GM23338 (cell line): ENCODE data around the gene WDR27. TPM values are rescaled to one million over a fixed set of nuclear protein-coding genes. Genes with fewer than 3 reads are reported as not detected.

Source experiments
- ATAC-seq: fragments of 200-7000 bp; cut with Tn5 transposase; 3 replicates; pipeline ENCODE4 v1.9.1; 2020
- DNase-seq: peaks from one replicate; pipeline ENCODE4 v3.0.0-alpha.2; 2015; ENCODE audit warnings: low spot score
- H2AFZ ChIP-seq: fragments of 200-600 bp; sonication (generic); 2 replicates; pipeline ENCODE4 v1.8.0; 2016; ENCODE audit warnings: antibody characterized with exemption, mild to moderate bottlenecking, moderate library complexity
- H3F3A ChIP-seq: fragments of 200-600 bp; sonication (generic); replicated peaks from 2 replicates; pipeline ENCODE4 v1.8.0; 2017; ENCODE audit warnings: antibody characterized with exemption, mixed run types, low read depth
- H3K27ac ChIP-seq: fragments of 200-600 bp; sonication (generic); 2 replicates; pipeline ENCODE4 v1.6.1; 2016; ENCODE audit warnings: low read depth
- H3K27me3 ChIP-seq: fragments of 200-600 bp; sonication (generic); 2 replicates; pipeline ENCODE4 v1.8.0; 2016; ENCODE audit warnings: mild to moderate bottlenecking, mixed run types, moderate library complexity; ENCODE audit not compliant: insufficient read depth
- H3K36me3 ChIP-seq: fragments of 200-600 bp; sonication (generic); 2 replicates; pipeline ENCODE4 v1.8.0; 2016; ENCODE audit warnings: mild to moderate bottlenecking; ENCODE audit not compliant: insufficient read depth
- H3K4me1 ChIP-seq: fragments of 200-600 bp; sonication (generic); 2 replicates; pipeline ENCODE4 v1.8.0; 2016; ENCODE audit warnings: mild to moderate bottlenecking, moderate library complexity; ENCODE audit not compliant: insufficient read depth
- H3K4me2 ChIP-seq: fragments of 200-600 bp; sonication (generic); 2 replicates; pipeline ENCODE4 v1.7.1; 2017; ENCODE audit warnings: mixed run types
- H3K4me3 ChIP-seq: fragments of 200-600 bp; sonication (generic); 2 replicates; pipeline ENCODE4 v1.6.1; 2016; ENCODE audit warnings: mixed run types
- H3K79me2 ChIP-seq: fragments of 200-600 bp; sonication (generic); replicated peaks from 2 replicates; pipeline ENCODE4 v1.8.0; 2017; ENCODE audit warnings: mild to moderate bottlenecking; ENCODE audit not compliant: insufficient read depth
- H3K9me2 ChIP-seq: fragments of 200-600 bp; sonication (generic); 2 replicates; pipeline ENCODE4 v1.8.0; 2017; ENCODE audit not compliant: insufficient read depth
- H4K20me1 ChIP-seq: fragments of 200-600 bp; sonication (generic); replicated peaks from 2 replicates; pipeline ENCODE4 v1.8.0; 2017; ENCODE audit warnings: mild to moderate bottlenecking; ENCODE audit not compliant: insufficient read depth
- H3K27ac Mint-ChIP-seq: 2 replicates; pipeline ENCODE4 v1.8.0; 2020; ENCODE audit warnings: inconsistent platforms, mild to moderate bottlenecking, moderate library complexity, mixed read lengths
- H3K27me3 Mint-ChIP-seq: 3 replicates; pipeline ENCODE4 v1.8.0; 2022; ENCODE audit warnings: low read depth, mild to moderate bottlenecking, moderate library complexity, mixed read lengths, inconsistent platforms; ENCODE audit not compliant: insufficient read depth, poor library complexity
- H3K36me3 Mint-ChIP-seq: 3 replicates; pipeline ENCODE4 v1.8.0; 2021; ENCODE audit warnings: low read depth, mild to moderate bottlenecking, inconsistent platforms, moderate library complexity, mixed read lengths
- H3K4me1 Mint-ChIP-seq: 3 replicates; pipeline ENCODE4 v1.8.0; 2020; ENCODE audit warnings: mild to moderate bottlenecking, inconsistent platforms, mixed read lengths
- H3K4me3 Mint-ChIP-seq: 3 replicates; pipeline ENCODE4 v1.8.0; 2021; ENCODE audit warnings: moderate library complexity, mild to moderate bottlenecking, inconsistent platforms, mixed read lengths
- H3K9me3 Mint-ChIP-seq: 3 replicates; pipeline ENCODE4 v1.8.0; 2020; ENCODE audit warnings: moderate library complexity, mild to moderate bottlenecking, inconsistent platforms, mixed read lengths
- CREB1 ChIP-seq: fragments of 250-450 bp; sonication (Bioruptor Pico); IDR thresholded peaks from 2 replicates; pipeline ENCODE4 v1.5.0; 2020; ENCODE audit warnings: low read depth, mild to moderate bottlenecking, moderate library complexity
- EZH2 ChIP-seq: fragments of 200-600 bp; sonication (generic); IDR thresholded peaks from one replicate; pipeline ENCODE4 v1.8.0; 2017; ENCODE audit warnings: antibody characterized with exemption, mild to moderate bottlenecking, low read depth; ENCODE audit not compliant: unreplicated experiment
- EZH2phosphoT487 ChIP-seq: fragments of 200-600 bp; sonication (generic); IDR thresholded peaks from one replicate; pipeline ENCODE4 v1.8.1; 2018; ENCODE audit warnings: antibody characterized with exemption; ENCODE audit not compliant: unreplicated experiment
- NANOG ChIP-seq: IDR thresholded peaks from 2 replicates; pipeline ENCODE4 v1.6.1; 2016; ENCODE audit warnings: antibody characterized with exemption, borderline replicate concordance
- POLR2AphosphoS5 ChIP-seq: IDR thresholded peaks from 2 replicates; pipeline ENCODE4 v1.6.1; 2016; ENCODE audit warnings: antibody characterized with exemption, low read depth
- STAT1 ChIP-seq: IDR thresholded peaks from one replicate; pipeline ENCODE4 v1.6.1; 2016; ENCODE audit warnings: antibody characterized with exemption; ENCODE audit not compliant: unreplicated experiment
- ZNF331 ChIP-seq: fragments of 250-450 bp; sonication (Bioruptor Pico); IDR thresholded peaks from 2 replicates; pipeline ENCODE4 v1.5.0; 2020; ENCODE audit warnings: low read depth, mild to moderate bottlenecking, moderate library complexity
- polyA plus RNA-seq: library from polyadenylated mRNA; unstranded; fragments of >200 nt; fragmentation: Nextera tagmentation; extraction: Ambion mirVana; gene quantifications from 2 replicates; pipeline ENCODE4 v1.2.1, GENCODE V29; 2016
- total RNA-seq: library from RNA; depleted of rRNA; stranded (reverse); fragments of >200 nt; shearing (Covaris generic); gene quantifications from 2 replicates; pipeline ENCODE4 v1.2.3, GENCODE V29; 2014
- TF ChIP-seq, protein P1 (sequence below): IDR thresholded peaks from 2 replicates; pipeline ENCODE4 v1.6.1; 2016; ENCODE audit warnings: antibody characterized with exemption
- TF ChIP-seq, protein P2 (sequence below): IDR thresholded peaks from one replicate; pipeline ENCODE4 v1.6.1; 2018; ENCODE audit warnings: antibody characterized with exemption; ENCODE audit not compliant: unreplicated experiment
- TF ChIP-seq, protein P3 (sequence below): fragments of 250-450 bp; sonication (Bioruptor Pico); IDR thresholded peaks from 2 replicates; pipeline ENCODE4 v1.5.0; 2020; ENCODE audit warnings: mild to moderate bottlenecking, moderate library complexity

Gene WDR27
- total and polyA plus RNA-seq, 2 experiments from 2014 or later = 55.3 to 80.4 TPM

DNA sequence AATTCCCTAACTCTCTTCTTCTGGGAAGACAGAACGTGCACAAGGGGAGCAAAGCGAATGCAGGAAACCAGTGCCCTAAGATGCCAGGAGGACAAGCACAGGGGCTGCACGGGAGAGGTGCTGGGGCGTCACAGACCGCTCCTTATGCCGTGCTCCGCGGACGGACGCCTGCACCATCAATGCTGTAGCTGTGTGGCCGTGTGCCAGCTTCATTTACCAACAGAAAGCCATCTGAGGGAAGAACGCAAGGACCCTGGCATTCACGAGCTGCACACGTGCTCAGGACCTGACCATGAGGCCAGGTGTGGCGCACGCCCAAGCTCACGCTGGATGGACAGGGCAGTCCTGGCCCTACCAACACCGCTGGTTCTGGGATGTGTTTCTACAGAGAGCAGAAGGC, 35.4 kb downstream of the WDR27 start (continued):
- TF ChIP-seq EZH2phosphoT487 (no peak), ZNF331 (CRISPR knock-in tag) (no peak)

DNA sequence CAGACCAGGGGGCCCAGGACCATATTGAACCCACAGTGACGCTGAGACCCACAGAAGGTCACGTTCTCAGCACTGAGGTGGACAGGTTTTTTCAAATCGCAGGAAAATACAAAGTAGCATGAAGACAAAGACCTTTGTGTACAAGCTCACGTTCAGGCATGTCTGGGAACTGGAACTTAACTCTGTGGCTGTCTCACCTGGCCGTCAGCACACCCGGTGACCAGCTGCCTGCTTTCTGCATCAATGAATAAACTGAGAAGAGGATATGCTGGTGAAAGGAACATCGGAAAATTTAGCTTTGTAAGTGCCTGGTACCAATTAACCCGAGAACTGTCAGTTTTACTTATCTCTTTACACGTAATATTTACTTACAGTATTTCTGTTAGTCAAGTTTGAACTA, 36.5 kb downstream of the WDR27 start:
- Histone ChIP-seq H2AFZ (no peak overlapping the region), H3K4me1 (peaks cover 4% of the 10 kb centered on the region; the same call in 1 of the 2 replicates), H3K36me3 (peaks cover 18% of the 10 kb centered on the region), H3K27me3 (no peaks in the 10 kb centered on the region), H4K20me1 (peaks cover 11% of the 10 kb centered on the region; the same call in 1 of the 2 replicates), H3K79me2 (no peaks in the 10 kb centered on the region), H3K9me2 (no peaks in the 10 kb centered on the region), H3K4me2 (no peak overlapping the region), H3K4me3 (no peak overlapping the region), H3F3A (no peaks in the 10 kb centered on the region), H3K27ac (no peak overlapping the region)
- Mint-ChIP-seq H3K27ac (peak overlapping the region; percentile 84; the same call in 1 of the 2 replicates), H3K9me3 (no peaks in the 10 kb centered on the region), H3K36me3 (peaks cover 74% of the 10 kb centered on the region), H3K4me1 (peaks cover 10% of the 10 kb centered on the region), H3K27me3 (peaks cover 4% of the 10 kb centered on the region), H3K4me3 (no peak overlapping the region)
- ATAC-seq (no peak), DNase-seq (no peak)
- TF ChIP-seq, protein P1, sequence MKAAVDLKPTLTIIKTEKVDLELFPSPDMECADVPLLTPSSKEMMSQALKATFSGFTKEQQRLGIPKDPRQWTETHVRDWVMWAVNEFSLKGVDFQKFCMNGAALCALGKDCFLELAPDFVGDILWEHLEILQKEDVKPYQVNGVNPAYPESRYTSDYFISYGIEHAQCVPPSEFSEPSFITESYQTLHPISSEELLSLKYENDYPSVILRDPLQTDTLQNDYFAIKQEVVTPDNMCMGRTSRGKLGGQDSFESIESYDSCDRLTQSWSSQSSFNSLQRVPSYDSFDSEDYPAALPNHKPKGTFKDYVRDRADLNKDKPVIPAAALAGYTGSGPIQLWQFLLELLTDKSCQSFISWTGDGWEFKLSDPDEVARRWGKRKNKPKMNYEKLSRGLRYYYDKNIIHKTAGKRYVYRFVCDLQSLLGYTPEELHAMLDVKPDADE = no peak
- TF ChIP-seq POLR2AphosphoS5 (no peak), EZH2phosphoT487 (no peak), NANOG (no peak), STAT1 (no peak), EZH2 (no peak), CREB1 (no peak)
- TF ChIP-seq, protein P2, sequence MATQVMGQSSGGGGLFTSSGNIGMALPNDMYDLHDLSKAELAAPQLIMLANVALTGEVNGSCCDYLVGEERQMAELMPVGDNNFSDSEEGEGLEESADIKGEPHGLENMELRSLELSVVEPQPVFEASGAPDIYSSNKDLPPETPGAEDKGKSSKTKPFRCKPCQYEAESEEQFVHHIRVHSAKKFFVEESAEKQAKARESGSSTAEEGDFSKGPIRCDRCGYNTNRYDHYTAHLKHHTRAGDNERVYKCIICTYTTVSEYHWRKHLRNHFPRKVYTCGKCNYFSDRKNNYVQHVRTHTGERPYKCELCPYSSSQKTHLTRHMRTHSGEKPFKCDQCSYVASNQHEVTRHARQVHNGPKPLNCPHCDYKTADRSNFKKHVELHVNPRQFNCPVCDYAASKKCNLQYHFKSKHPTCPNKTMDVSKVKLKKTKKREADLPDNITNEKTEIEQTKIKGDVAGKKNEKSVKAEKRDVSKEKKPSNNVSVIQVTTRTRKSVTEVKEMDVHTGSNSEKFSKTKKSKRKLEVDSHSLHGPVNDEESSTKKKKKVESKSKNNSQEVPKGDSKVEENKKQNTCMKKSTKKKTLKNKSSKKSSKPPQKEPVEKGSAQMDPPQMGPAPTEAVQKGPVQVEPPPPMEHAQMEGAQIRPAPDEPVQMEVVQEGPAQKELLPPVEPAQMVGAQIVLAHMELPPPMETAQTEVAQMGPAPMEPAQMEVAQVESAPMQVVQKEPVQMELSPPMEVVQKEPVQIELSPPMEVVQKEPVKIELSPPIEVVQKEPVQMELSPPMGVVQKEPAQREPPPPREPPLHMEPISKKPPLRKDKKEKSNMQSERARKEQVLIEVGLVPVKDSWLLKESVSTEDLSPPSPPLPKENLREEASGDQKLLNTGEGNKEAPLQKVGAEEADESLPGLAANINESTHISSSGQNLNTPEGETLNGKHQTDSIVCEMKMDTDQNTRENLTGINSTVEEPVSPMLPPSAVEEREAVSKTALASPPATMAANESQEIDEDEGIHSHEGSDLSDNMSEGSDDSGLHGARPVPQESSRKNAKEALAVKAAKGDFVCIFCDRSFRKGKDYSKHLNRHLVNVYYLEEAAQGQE = no peak
- TF ChIP-seq, protein P3, sequence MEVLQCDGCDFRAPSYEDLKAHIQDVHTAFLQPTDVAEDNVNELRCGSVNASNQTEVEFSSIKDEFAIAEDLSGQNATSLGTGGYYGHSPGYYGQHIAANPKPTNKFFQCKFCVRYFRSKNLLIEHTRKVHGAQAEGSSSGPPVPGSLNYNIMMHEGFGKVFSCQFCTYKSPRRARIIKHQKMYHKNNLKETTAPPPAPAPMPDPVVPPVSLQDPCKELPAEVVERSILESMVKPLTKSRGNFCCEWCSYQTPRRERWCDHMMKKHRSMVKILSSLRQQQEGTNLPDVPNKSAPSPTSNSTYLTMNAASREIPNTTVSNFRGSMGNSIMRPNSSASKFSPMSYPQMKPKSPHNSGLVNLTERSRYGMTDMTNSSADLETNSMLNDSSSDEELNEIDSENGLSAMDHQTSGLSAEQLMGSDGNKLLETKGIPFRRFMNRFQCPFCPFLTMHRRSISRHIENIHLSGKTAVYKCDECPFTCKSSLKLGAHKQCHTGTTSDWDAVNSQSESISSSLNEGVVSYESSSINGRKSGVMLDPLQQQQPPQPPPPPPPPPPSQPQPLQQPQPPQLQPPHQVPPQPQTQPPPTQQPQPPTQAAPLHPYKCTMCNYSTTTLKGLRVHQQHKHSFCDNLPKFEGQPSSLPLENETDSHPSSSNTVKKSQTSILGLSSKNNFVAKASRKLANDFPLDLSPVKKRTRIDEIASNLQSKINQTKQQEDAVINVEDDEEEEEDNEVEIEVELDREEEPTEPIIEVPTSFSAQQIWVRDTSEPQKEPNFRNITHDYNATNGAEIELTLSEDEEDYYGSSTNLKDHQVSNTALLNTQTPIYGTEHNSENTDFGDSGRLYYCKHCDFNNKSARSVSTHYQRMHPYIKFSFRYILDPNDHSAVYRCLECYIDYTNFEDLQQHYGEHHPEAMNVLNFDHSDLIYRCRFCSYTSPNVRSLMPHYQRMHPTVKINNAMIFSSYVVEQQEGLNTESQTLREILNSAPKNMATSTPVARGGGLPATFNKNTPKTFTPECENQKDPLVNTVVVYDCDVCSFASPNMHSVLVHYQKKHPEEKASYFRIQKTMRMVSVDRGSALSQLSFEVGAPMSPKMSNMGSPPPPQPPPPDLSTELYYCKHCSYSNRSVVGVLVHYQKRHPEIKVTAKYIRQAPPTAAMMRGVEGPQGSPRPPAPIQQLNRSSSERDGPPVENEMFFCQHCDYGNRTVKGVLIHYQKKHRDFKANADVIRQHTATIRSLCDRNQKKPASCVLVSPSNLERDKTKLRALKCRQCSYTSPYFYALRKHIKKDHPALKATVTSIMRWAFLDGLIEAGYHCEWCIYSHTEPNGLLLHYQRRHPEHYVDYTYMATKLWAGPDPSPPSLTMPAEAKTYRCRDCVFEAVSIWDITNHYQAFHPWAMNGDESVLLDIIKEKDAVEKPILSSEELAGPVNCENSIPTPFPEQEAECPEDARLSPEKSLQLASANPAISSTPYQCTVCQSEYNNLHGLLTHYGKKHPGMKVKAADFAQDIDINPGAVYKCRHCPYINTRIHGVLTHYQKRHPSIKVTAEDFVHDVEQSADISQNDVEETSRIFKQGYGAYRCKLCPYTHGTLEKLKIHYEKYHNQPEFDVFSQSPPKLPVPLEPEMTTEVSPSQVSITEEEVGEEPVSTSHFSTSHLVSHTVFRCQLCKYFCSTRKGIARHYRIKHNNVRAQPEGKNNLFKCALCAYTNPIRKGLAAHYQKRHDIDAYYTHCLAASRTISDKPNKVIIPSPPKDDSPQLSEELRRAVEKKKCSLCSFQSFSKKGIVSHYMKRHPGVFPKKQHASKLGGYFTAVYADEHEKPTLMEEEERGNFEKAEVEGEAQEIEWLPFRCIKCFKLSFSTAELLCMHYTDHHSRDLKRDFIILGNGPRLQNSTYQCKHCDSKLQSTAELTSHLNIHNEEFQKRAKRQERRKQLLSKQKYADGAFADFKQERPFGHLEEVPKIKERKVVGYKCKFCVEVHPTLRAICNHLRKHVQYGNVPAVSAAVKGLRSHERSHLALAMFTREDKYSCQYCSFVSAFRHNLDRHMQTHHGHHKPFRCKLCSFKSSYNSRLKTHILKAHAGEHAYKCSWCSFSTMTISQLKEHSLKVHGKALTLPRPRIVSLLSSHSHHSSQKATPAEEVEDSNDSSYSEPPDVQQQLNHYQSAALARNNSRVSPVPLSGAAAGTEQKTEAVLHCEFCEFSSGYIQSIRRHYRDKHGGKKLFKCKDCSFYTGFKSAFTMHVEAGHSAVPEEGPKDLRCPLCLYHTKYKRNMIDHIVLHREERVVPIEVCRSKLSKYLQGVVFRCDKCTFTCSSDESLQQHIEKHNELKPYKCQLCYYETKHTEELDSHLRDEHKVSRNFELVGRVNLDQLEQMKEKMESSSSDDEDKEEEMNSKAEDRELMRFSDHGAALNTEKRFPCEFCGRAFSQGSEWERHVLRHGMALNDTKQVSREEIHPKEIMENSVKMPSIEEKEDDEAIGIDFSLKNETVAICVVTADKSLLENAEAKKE (CRISPR knock-in tag) = no peak
